G401 (cell line): ENCODE measurements around the gene VEZF1. TPM values are rescaled to one million over a fixed set of nuclear protein-coding genes. Genes with fewer than 3 reads are reported as not detected.
A peak's percentile ranks its signal among the peaks of the same experiment; 100 is the strongest.

Experiments
- DNase-seq: peaks from one replicate; pipeline ENCODE4 v3.0.0-alpha.2; 2015; ENCODE audit warnings: low spot score
- in situ Hi-C: cut with HindIII; loops from 2 replicates; pipeline ENCODE4 v1.10.0; 2016; ENCODE audit warnings: low sequenced_read_pairs, mixed read lengths
- total RNA-seq: library from RNA; depleted of rRNA; stranded (reverse); fragments of >200 nt; shearing (Covaris generic); gene quantifications from 2 replicates; pipeline ENCODE4 v1.2.3, GENCODE V29; 2014

VEZF1 gene
- total RNA-seq, 1 experiment from 2014 or later = 22.7 TPM

DNA sequence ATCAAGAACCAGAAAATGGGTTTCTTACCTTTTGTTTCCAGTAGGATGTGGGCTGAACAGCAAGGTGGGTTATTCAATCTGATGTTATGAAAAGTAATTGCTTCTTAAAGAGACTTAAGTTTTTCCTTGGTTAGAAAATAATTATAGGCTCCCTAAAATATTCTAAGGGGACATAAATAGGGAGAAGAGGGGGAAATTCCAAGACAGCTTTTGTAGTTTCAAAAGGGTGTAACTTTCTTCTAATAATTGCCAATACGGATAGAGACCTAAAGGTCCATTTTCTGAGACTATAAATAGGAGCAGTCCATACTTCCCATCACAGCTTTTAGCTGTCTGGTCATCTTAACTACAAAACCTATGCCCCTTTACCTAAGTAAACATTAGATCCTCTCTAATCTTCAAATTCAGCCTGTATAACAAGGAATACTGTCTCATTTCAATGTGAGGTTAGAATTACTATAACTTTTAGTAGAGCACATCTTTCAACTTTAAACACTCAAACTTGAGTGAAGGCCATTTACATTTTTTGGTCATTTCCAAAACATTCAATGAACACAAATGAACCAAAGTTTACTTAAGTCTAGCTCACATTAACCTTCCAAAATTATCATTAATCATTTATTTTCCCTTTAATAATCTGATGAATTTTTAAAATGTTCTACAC lies 13.5 kb upstream of the VEZF1 start:
- DNase-seq = no peak
- in situ Hi-C loops = no loop called here

DNA sequence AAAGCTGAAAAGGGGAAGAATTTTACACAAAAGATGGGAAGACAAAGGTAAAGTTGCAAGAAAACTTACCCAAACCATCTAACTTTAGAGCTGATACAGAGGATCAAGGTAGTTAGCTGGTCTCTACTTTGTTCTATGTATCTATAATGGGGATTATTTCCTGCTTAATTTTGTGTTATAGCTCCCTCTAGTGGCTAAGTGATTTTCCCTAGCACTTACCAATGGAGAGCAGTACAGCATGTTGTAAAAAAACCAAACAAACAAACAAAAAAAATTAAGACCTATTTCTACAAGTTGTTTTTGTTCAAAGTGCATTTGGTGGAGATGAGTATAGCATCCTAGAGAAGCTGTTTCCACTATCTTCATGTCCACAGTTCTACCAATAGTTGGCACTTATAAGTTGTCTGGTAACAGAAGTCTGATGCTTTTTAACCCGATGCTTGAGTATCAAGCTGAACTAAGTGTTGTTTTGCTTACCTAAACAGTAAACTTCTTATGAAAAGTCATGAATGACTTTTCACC lies 11.5 kb upstream of the VEZF1 start:
- in situ Hi-C loops = loop anchor here (10.0 kb wide), 1 partner anchor 75 kb away; no protein-coding TSS in a partner anchor
- DNase-seq = peak; percentile 86

DNA sequence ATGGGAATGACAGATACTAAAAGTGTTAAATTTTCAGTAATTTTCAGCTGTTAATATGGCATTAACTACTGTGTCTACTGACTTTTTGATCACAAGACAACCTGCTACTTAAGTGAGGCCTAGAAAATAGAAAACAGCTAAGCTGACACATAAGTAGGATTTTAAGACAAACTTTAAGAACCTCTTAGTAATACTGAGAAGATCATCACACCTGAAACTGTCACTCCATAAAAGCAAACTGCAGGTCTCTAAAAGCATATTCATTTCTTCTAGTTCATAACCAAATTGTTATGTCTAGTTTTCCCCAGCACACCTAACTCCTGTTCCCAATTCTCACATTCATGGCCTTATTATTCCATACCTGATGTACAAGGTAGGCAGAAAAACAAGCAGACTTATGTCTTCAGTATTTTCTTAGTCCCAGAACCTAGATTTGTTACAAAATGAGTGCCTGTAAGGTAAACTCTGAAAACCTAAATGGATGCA lies 11.0 kb upstream of the VEZF1 start:
- DNase-seq = no peak
- in situ Hi-C loops = loop anchor here (10.0 kb wide), 1 partner anchor 74 kb away; no protein-coding TSS in a partner anchor

DNA sequence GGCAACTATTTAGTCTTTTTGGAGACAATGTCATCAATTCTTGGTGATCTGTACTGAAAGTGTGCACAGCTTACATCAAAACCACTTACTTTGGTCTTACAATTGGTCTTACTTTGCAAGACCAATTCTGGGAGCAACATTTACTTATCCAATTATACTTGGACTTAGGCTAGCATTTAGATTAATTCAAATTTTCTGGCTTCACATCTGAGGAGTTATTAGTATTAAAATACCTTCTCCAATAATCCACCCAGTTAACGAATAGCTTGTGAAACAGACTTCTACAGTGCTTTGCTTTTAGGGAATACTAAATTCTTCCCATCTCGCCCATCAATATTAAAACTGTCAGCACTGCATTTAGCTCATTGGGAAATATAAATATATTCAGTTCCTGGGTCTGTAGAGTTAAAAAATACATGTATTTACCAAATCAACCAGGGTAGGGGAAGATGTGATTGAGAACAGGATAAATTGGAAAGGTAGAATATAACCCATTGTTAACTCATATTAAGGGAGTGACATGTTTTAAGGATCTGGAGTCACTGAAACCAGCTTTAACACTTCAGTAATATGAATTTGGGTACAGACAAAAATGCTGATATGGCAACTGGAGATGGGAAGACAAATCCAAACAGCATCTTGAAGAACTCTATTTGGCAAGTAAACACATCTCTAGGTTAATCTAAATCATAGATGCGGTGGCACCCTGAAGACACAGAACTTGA lies 9.2 kb upstream of the VEZF1 start:
- in situ Hi-C loops = loop anchor here (10.0 kb wide), 1 partner anchor 72 kb away; no protein-coding TSS in a partner anchor
- no peak for DNase-seq

DNA sequence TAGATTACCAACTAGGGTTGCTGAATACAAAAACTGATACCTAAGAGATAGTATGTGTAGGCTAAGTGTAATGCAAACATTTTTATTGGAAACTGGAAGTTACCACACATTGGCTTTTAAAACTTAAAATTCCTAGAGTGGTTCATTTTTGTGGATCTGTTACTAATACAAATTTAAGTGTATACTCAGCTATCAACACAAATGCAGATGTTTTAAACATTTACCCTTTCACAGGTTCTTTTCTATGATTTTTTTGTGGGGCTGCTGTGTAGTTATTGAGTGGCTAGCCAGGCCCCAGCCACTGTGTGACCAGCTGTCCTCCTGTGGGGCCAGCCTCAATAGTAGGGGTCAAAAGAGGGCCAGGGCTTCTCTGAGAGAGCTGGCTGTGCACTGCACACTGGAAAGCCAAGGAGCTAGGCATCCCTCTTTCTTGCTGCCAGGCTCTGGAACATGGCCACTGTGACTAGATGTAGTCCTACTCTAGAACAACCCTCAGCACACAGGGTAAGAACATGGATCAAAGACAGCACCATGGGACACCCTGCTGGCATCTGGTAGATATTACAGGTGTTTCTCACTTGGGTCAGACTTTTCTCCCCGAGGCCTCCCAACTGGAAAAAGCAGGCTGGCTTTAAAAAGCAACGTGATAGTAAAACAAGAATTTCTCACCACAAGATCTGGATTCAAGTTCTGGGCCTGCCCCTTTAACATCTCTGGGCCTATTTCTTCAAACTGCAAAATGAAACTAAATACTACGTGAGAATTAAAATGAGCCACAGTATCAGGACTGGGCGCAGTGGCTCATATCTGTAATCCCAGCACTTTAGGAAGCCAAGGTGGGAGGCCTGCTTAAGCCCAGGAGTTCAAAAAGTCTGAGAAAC lies 7.3 kb upstream of the VEZF1 start:
- DNase-seq = peak; percentile 66
- in situ Hi-C loops = loop anchor here (10.0 kb wide), 1 partner anchor 71 kb away; no protein-coding TSS in a partner anchor

DNA sequence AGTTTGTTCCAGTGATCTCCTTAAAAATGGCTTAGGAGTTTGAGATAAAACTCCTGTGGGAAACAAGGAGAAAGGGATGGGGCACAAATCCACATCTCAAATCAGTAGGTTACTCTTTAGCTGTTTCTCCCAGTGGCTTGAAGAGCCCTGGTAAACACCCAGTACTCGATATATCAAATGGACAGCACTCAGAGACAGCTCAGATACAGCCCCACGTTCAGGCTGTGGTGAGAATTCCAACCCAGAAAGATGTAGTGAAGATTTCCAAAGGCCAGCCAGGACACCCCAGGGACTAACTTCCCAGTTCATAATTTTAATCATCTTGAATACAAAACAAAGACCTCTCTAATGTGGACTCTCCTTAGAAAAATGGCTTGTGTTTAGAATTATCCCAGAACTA lies 6.4 kb upstream of the VEZF1 start:
- in situ Hi-C loops = loop anchor here (5.0 to 10.0 kb wide), 2 partner anchors 70 to 137 kb away; no protein-coding TSS in a partner anchor
- no peak for DNase-seq

DNA sequence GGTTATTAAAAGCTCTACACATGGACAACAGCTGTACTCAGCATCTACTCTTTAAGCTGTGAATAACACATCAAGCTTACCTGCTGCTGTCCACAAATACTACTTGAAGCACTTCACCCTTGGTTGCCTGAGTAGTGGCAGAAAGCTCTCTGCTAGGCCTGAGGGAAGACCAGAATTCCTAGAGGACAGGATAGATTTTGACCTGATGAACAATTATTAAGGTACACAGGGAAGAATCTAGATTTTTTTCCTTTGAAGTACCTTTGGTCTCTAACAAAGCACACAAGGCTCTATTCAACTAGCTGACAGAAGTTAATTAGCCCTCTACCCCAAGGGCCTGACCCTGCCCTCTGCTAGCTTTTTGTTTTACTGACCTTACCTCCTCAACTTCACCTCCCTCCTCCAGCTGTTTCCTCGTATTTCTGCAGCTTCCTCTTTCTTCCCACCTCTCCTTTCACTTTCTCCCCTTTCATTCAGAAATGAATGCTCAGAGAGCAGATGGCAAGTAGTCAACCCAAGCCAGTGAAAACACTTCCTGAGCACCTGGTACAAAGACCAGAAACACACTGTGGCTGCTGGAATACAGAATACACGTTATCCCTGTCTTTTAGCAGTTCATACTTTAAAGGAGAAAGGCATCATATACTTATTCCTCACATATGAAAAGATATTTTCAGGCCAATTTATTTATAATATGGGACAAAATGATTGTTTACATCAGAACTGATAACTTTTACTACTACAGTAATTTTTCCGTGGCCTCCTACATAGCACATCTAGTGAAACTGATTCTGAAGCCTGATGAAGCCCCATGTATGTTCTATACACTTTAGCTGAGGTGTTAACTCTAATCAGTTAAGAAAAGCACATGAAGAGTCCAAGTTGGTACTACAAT lies 5.7 kb upstream of the VEZF1 start:
- DNase-seq = no peak
- in situ Hi-C loops = loop anchor here (5.0 to 10.0 kb wide), 2 partner anchors 69 to 136 kb away; no protein-coding TSS in a partner anchor

DNA sequence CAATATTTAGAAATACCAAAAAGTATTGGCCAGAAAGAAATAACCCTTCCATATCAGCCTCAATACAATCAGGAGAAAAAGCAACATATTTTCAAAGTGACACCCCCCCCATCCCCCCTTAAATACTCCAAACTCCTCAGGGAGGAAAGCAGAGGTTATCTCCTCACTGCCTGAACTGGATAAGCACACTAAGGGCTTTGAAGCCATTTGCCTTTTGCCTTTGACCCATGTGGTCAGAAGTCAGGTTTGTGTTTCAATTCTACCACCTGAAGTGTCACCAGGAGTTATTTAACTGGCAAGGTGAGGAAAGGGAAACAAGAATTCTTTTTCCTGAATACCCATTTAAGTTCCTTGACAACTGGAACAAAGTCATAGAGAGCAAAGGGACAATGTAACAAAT lies 3.5 kb upstream of the VEZF1 start:
- DNase-seq = no peak
- in situ Hi-C loops = loop anchor here (5.0 to 10.0 kb wide), 2 partner anchors 67 to 134 kb away; no protein-coding TSS in a partner anchor

DNA sequence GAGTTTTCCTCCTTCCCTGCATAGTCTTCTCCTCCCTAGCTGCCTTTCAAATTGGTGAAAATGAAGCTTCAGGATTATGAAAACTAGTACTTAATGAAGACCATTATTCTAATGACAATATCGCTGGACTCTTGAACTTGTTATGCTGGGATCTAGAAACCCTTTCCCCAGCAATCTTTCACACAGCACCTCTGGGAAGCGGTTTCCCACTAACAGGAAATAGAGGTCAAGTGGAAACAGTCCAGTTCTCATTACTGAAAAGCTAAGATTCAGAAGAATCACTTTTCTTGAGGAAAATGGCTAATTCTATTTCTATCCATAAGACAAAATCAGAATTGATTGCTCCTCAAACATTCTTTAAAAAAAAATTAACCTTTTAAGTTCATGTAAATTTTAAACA lies 2.0 kb upstream of the VEZF1 start:
- in situ Hi-C loops = loop anchor here (5.0 to 10.0 kb wide), 2 partner anchors 65 to 133 kb away; no protein-coding TSS in a partner anchor
- DNase-seq = no peak

DNA sequence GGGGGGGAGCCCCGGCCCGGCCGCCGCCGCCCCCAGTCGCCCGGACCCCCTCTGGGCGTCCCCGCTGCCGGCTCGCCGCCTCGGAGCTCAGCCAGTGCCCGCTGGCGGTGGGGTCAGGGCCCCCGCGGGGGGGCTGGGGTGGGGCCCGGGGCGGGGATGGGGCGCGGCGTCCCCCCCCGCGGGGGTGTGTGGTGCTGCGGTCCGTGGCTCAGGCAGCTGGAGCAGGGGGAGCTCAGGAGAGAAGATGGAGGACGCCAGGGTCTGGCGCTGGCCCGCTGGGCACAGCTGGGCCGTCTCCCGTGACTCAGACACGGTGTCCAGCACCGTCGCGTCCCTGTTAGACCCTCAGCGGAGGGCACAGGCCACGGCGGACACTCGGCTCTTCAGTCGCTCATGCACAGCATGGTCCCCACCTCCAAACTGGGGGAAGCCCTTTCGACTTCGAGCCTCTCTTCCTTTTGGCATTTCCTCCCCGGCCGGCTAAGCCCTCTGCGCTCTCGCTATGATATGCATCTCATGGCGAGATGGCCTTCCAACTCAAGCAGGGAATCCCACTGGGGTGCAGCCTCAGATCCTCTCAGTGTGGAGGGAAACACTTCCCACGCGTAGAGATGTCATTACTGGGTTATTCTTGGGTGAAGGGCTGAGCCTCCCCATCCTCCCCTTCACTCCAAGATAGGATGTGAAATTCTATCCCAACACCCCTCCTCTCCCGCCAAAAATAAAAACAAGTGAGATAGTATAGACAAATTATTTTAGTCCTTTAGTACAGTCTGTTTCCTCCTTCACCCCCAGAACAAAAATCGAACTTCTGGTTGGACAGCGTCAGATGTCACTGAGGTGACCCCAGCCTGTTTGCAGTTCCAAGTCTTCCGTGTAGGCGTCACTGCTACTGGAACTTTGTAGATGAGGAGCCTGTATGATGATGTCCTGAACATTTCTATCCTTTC lies 522 bp upstream of the VEZF1 start:
- in situ Hi-C loops = no loop called here
- peak; percentile 62 for DNase-seq

DNA sequence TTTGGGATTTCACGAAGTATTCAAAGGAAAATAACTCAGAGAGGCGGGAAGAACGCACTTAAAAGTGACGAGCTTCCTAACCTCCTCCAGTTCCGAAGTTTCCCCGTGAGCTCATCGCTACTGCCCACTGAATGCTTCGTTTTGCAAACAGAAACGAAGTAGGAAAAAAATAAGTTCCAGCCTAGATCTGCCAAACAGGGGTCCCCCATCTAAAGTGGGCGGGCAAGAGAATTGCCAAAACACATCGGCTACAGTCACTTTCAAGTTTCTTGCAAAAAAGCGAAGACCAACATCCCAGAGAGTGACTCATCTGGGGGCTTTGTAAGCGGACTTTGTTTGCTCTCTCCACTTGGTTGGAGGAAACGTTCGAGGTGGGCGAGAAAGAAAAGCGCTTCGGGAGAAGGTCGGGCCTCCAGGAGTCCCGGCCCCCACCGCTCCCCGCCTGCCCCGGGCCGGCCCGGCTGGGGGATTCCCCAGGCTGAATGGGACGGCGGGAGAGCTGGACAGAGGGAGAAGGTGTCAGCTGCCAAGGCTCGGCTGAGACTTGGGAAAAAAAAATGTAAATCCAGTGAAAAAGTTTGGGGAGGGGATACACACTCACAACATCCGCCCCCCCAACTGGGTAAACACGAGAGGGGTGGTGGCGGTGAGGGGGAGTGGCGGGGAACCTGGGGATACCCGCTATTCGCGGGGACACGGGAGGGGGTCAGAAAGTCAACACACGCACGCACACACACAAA lies 1.0 kb downstream of the VEZF1 start:
- DNase-seq = peak; percentile 43
- in situ Hi-C loops = no loop called here

DNA sequence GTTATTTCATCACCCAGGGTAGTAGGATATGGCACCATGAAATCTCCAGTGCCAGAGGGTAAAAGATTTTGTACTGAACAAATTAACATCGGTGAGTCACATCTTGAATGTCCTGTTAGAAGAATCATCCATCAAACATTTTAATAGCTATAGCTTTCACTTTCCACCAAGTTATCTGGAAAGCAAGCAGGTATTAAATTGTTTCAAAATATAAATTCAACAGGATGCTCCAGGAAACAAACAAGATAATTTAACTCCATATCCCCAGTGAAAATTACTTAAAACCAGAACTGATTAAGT lies 2.4 kb downstream of the VEZF1 start:
- no peak for DNase-seq
- in situ Hi-C loops = no loop called here

DNA sequence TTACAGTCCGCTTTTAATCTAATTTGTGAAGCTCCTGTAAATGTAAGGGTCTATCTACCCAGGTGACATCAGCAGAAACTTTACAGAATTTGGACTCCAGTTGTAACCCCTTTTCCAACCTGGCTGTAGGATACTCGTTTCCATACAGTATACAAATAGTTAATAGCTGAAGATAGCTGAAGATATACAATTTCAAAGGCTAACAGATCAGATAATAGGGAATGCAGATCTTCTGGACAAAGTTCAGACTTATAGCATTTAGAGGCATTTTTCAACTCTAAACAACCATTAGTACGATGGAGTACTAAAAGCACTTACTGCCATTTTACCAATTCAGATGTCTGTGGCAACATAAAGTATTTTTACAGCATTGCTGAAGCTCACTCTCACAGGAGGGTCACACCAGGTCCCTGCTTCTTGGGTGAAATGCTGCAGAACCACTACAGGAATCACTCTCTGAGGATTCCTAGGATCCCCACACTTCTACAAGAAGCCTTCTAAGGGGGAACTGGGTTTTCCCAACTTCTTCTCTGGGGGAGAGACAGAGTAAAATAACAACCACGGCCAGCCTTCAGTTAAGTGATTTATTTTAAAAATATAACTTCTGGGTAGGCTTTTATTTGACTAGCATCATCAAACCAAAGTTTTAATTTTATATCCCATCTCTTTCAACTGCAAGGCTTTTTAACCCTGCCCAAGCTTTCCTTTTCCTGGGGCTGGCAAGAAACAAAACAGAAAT lies 2.9 kb downstream of the VEZF1 start:
- no peak for DNase-seq
- in situ Hi-C loops = no loop called here

DNA sequence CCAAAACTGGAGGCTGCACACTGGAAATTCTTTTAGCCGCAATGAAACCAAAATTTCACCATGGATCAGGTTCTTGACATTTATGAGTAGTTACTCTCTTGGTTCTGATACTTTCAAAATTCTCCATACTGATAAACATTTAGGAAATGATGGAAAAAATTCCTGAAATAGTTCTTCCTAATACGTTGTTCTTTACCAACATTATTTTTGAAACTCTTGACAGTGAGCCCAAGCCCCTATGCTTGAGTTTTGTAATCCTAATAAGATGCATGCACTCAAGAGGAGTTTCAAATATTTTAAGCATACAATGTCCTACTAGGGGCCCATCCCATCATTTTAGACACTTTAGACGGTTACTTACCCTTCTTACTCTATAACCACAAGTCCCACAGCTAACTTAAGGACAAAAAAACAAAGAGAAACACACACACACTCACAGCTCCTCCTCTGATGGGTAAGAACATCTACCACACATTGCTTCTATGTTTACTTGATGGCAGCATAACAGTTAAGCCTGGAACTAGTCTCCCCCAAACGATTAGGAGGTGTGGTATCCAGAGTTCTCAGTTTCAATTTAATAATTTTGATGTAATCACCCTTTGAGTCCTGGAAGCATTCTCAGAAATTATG lies 3.7 kb downstream of the VEZF1 start:
- DNase-seq = no peak
- in situ Hi-C loops = no loop called here

DNA sequence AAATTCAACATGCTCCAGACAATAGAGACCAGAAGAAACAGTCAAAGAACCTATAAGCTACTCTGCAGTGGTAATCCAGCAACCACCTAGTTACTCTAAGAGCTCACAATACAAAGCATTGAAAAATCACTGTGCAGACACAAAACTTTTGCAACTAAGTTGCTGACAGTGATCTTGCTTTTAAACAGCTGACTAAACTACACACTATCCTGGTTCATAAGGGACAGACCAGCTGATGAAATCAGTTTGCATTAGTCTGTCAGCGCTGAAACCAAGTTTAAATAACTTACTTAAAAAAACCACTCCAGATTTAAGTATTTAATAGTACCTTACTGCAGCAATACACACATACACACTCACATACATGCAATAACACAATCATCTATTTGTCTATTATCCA lies 4.6 kb downstream of the VEZF1 start:
- in situ Hi-C loops = no loop called here
- DNase-seq = no peak
